Femur (tissue), 1 donor: ENCODE results near the gene RXRA.

Experiments
- DNase-seq: peaks from one replicate; pipeline ENCODE4 v3.0.0-alpha.2; 2017

Gene RXRA

GRCh38 chr9:134325813-134326723 lies at the start of gene RXRA:
Gene RXRA (plus strand): TSS chr9:134326455. CDS start chr9:134326632, 177 bp downstream.
- peak; percentile 92 for DNase-seq

GRCh38 chr9:134278286-134278685 lies 48.0 kb upstream of the RXRA start:
- DNase-seq = no peak

GRCh38 chr9:134278974-134279640 lies 47.1 kb upstream of the RXRA start:
- no peak for DNase-seq

GRCh38 chr9:134282138-134282650 lies 44.1 kb upstream of the RXRA start:
- DNase-seq = no peak

- peak; percentile 89 for DNase-seq
Observed at GRCh38 chr9:134283111-134283515, 43.1 kb upstream of the RXRA start.

- DNase-seq = no peak
Observed at GRCh38 chr9:134283692-134284265, 42.5 kb upstream of the RXRA start.

GRCh38 chr9:134284273-134284672 lies 42.0 kb upstream of the RXRA start:
- no peak for DNase-seq

GRCh38 chr9:134284741-134285140 lies 41.5 kb upstream of the RXRA start:
- no peak for DNase-seq

GRCh38 chr9:134285215-134285845 lies 40.9 kb upstream of the RXRA start:
- DNase-seq = no peak

- peak; percentile 67 for DNase-seq
Observed at GRCh38 chr9:134286471-134287245, 39.6 kb upstream of the RXRA start.

GRCh38 chr9:134287591-134288491 lies 38.4 kb upstream of the RXRA start:
- no peak for DNase-seq

GRCh38 chr9:134288746-134289145 lies 37.5 kb upstream of the RXRA start:
- DNase-seq = no peak

GRCh38 chr9:134289241-134289875 lies 36.9 kb upstream of the RXRA start:
- no peak for DNase-seq

GRCh38 chr9:134290603-134291451 lies 35.4 kb upstream of the RXRA start:
- DNase-seq = no peak

GRCh38 chr9:134291452-134291881 lies 34.8 kb upstream of the RXRA start:
- DNase-seq = no peak

- DNase-seq = no peak
Observed at GRCh38 chr9:134291961-134292871, 34.0 kb upstream of the RXRA start.

- DNase-seq = no peak
Observed at GRCh38 chr9:134293031-134293521, 33.2 kb upstream of the RXRA start.

- DNase-seq = peak; percentile 77
Observed at GRCh38 chr9:134293611-134294152, 32.6 kb upstream of the RXRA start.
